Hepatocyte (in vitro differentiated cells): Measurements from ENCODE around the gene IGFBP7. TPM values are rescaled to one million over a fixed set of nuclear protein-coding genes. Genes with fewer than 3 reads are reported as not detected.

ENCODE experiments used
- DNase-seq: peaks from one replicate; pipeline ENCODE4 v3.0.0-alpha.2; 2016; ENCODE audit warnings: low spot score
- H2AFZ ChIP-seq: fragments of 200-600 bp; sonication (generic); 2 replicates; pipeline ENCODE4 v1.6.0; 2016; ENCODE audit warnings: antibody characterized with exemption, mild to moderate bottlenecking
- H3K27ac ChIP-seq: fragments of 200-600 bp; sonication (generic); 2 replicates; pipeline ENCODE4 v1.5.1; 2016; ENCODE audit warnings: mild to moderate bottlenecking
- H3K27me3 ChIP-seq: fragments of 200-600 bp; sonication (generic); 2 replicates; pipeline ENCODE4 v1.6.1; 2016
- H3K36me3 ChIP-seq: fragments of 200-600 bp; sonication (generic); replicated peaks from 2 replicates; pipeline ENCODE4 v1.5.1; 2016; ENCODE audit warnings: low read depth; ENCODE audit not compliant: insufficient read depth
- H3K4me1 ChIP-seq: fragments of 200-600 bp; sonication (generic); 2 replicates; pipeline ENCODE4 v1.5.1; 2016; ENCODE audit warnings: mild to moderate bottlenecking, moderate library complexity; ENCODE audit not compliant: insufficient read depth
- H3K4me2 ChIP-seq: fragments of 200-600 bp; sonication (generic); 2 replicates; pipeline ENCODE4 v1.6.0; 2016
- H3K4me3 ChIP-seq: fragments of 200-600 bp; sonication (generic); 2 replicates; pipeline ENCODE4 v1.5.1; 2016; ENCODE audit warnings: mild to moderate bottlenecking
- H3K79me2 ChIP-seq: fragments of 200-600 bp; sonication (generic); 2 replicates; pipeline ENCODE4 v1.6.0; 2017; ENCODE audit warnings: mild to moderate bottlenecking
- H3K9me2 ChIP-seq: fragments of 200-600 bp; sonication (generic); replicated peaks from 2 replicates; pipeline ENCODE4 v1.6.0; 2017; ENCODE audit warnings: mild to moderate bottlenecking; ENCODE audit not compliant: insufficient read depth
- H3K9me3 ChIP-seq: fragments of 200-600 bp; sonication (generic); 2 replicates; pipeline ENCODE4 v1.5.1; 2016; ENCODE audit warnings: low read depth, mild to moderate bottlenecking
- H4K20me1 ChIP-seq: fragments of 200-600 bp; sonication (generic); 2 replicates; pipeline ENCODE4 v1.6.0; 2016; ENCODE audit warnings: mild to moderate bottlenecking; ENCODE audit not compliant: insufficient read depth, poor library complexity, severe bottlenecking
- CTCF ChIP-seq: fragments of 200-600 bp; sonication (generic); IDR thresholded peaks from 2 replicates; pipeline ENCODE4 v1.5.1; 2016; ENCODE audit warnings: antibody characterized with exemption, mild to moderate bottlenecking; ENCODE audit not compliant: poor library complexity
- EZH2 ChIP-seq: fragments of 200-600 bp; sonication (generic); IDR thresholded peaks from 2 replicates; pipeline ENCODE4 v1.6.1; 2016; ENCODE audit warnings: antibody characterized with exemption, mild to moderate bottlenecking, borderline replicate concordance
- EZH2phosphoT487 ChIP-seq: fragments of 200-600 bp; sonication (generic); IDR thresholded peaks from one replicate; pipeline ENCODE4 v1.6.1; 2018; ENCODE audit warnings: antibody characterized with exemption, mild to moderate bottlenecking, low read depth, moderate library complexity; ENCODE audit not compliant: unreplicated experiment, severe bottlenecking
- WGBS: methylation state at CpG from one replicate; pipeline ENCODE4 v1.1.6; 2016; ENCODE audit warnings: low lambda C conversion rate; ENCODE audit errors: missing lambda C conversion rate; 5-methylcytosine and 5-hydroxymethylcytosine counted together
- polyA plus RNA-seq: library from polyadenylated mRNA; unstranded; fragments of >200 nt; fragmentation: Nextera tagmentation; extraction: Ambion mirVana; gene quantifications from 2 replicates; pipeline ENCODE4 v1.2.1, GENCODE V29; 2016
- total RNA-seq: library from RNA; depleted of rRNA; stranded (reverse); fragments of >200 nt; gene quantifications from 2 replicates; pipeline ENCODE4 v1.2.3, GENCODE V29; 2014

Gene IGFBP7
- total and polyA plus RNA-seq, 2 experiments from 2014 or later, result 73.4 to 122 TPM

DNA sequence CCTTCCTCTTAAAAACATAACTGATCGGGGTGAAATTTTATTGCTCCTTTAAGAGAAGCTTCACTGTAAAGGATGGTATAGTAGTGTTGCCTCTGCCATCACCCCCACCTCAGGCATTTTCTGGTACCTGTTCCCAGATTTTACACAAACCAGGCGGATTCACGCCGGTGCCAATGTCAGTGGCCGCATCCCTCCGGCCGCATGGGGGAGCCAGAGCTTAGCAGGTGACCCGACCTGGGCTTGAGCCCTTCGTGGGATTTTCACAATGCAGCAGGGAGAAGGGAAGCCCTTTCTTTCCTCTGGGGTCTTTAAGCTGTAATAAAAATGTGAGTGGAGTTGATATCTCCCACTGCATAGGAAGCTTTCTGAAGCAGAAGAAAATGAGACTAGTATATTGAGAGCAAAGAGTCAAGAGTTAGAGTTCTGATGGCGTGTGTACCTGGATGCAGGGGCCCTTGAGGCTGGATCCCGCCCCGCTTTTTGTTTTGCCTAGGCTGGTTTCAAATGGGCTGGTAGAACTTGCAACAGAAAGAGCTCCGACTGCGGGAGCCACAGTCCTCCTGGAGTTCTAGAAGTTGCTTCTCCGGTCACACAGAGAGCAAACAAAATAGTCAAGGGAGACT lies 72.1 kb downstream of the IGFBP7 start:
- H3K79me2 ChIP-seq, result no peaks in the 10 kb centered on the region
- no peak overlapping the region for H3K27ac ChIP-seq
- no peaks in the 10 kb centered on the region for H3K27me3 ChIP-seq
- H3K4me3 ChIP-seq, result no peak overlapping the region
- H3K9me2 ChIP-seq, result no peaks in the 10 kb centered on the region
- no peak overlapping the region for H2AFZ ChIP-seq
- peak; percentile 79 for DNase-seq
- H3K36me3 ChIP-seq, result no peaks in the 10 kb centered on the region
- peak overlapping the region; percentile 59 for H3K4me2 ChIP-seq
- TF ChIP-seq EZH2 (no peak), EZH2phosphoT487 (no peak), CTCF (peak; percentile 95)
- H3K9me3 ChIP-seq, result no peaks in the 10 kb centered on the region
- no peaks in the 10 kb centered on the region for H3K4me1 ChIP-seq
- H4K20me1 ChIP-seq, result no peaks in the 10 kb centered on the region
- WGBS, result 24% methylated on average over 15 of the region's 15 CpGs

DNA sequence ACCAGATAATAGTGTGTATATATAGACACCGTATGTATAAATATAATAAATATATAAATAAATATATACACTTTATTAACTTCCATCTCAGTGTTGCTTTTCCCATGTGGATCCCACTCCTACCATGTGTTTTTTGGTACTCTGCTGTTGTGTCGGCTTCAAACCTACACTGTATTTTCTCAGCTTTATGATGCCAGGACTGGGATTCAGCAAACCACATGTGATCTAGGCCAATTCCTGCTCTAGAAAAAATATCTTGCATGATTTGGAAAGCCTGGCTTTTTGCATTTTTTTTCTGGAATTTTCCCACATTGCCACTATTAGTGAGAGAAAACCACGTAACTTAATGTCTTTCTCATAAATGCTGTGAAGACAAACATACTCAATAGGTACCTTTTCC lies 75.7 kb downstream of the IGFBP7 start:
- no peaks in the 10 kb centered on the region for H3K9me3 ChIP-seq
- no peak overlapping the region for H3K4me2 ChIP-seq
- H3K4me1 ChIP-seq, result no peaks in the 10 kb centered on the region
- H3K27me3 ChIP-seq, result no peaks in the 10 kb centered on the region
- H2AFZ ChIP-seq, result no peak overlapping the region
- H3K36me3 ChIP-seq, result no peaks in the 10 kb centered on the region
- TF ChIP-seq EZH2phosphoT487, result no peak
- no peak for TF ChIP-seq EZH2
- no peak for TF ChIP-seq CTCF
- no peak overlapping the region for H3K4me3 ChIP-seq
- WGBS, result 78% methylated on average over 3 of the region's 3 CpGs
- H3K9me2 ChIP-seq, result no peaks in the 10 kb centered on the region
- H3K79me2 ChIP-seq, result no peaks in the 10 kb centered on the region
- no peaks in the 10 kb centered on the region for H4K20me1 ChIP-seq
- no peak for DNase-seq
- no peak overlapping the region for H3K27ac ChIP-seq

DNA sequence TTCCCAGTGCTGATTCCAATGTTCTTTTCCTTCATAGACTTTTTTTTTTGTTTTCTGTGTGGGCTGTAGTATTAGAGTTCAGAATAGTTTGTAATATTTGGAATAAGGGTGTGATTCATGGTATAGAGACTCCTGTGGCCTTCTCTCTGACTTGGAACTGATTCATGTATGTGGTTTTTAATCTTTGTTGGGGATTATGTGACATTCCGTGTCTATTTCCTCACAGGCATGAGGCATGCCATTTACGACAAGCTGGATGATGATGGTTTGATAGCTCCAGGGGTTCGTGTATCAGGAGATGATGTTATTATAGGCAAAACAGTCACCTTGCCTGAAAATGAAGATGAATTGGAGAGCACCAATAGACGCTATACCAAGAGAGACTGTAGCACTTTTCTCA lies 87.1 kb downstream of the IGFBP7 start:
- Histone ChIP-seq H3K4me2 (no peak overlapping the region), H2AFZ (no peak overlapping the region), H3K27ac (no peak overlapping the region), H3K9me3 (no peaks in the 10 kb centered on the region), H3K79me2 (no peaks in the 10 kb centered on the region), H3K36me3 (peaks cover 5% of the 10 kb centered on the region), H3K9me2 (no peaks in the 10 kb centered on the region), H3K4me1 (no peaks in the 10 kb centered on the region), H4K20me1 (no peaks in the 10 kb centered on the region), H3K27me3 (no peaks in the 10 kb centered on the region), H3K4me3 (no peak overlapping the region)
- WGBS, result 72% methylated on average over 4 of the region's 4 CpGs
- no peak for TF ChIP-seq CTCF
- no peak for DNase-seq
